Measurements from ENCODE around the gene CADM2.

- TF ChIP-seq CTCF (IDR thresholded peaks at IDR 0.05) (no peak), ZFX (IDR thresholded peaks at IDR 0.05; ENCODE audit: borderline replicate concordance) (no peak)
Observed at GRCh38 chr3:85533586-85533985, 574.8 kb downstream of the CADM2 start.
